ENCODE measurements around the gene LACTB.

The LACTB gene, protein sequence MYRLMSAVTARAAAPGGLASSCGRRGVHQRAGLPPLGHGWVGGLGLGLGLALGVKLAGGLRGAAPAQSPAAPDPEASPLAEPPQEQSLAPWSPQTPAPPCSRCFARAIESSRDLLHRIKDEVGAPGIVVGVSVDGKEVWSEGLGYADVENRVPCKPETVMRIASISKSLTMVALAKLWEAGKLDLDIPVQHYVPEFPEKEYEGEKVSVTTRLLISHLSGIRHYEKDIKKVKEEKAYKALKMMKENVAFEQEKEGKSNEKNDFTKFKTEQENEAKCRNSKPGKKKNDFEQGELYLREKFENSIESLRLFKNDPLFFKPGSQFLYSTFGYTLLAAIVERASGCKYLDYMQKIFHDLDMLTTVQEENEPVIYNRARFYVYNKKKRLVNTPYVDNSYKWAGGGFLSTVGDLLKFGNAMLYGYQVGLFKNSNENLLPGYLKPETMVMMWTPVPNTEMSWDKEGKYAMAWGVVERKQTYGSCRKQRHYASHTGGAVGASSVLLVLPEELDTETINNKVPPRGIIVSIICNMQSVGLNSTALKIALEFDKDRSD

DNA sequence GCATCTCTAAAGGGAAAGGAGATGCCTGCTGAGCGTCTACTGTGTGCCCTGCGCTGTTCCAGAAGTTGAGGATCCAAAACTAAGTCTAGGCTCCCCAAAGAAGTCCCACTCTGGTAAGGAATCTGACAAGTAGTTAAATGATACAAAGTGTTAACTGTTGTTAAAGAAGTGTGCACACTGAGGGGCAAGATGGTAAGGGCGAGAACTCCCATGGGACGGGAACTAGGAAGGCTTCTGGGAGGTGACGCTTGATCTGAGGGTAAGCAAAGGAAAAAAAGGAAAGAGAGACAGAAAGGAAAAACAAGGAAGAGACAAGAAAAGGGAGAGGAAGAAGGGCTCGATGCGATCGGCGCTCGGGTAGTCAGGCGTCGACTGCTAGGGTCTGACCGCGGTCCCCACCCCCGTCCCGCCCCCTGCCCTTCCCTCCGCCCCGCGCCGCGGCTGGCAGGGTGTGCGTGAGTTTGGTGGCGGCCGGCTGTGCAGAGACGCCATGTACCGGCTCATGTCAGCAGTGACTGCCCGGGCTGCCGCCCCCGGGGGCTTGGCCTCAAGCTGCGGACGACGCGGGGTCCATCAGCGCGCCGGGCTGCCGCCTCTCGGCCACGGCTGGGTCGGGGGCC is at the start of gene LACTB:
TSS of gene LACTB (plus strand) at position 480 of the 620 bp plus-strand sequence. CDS start at position 491, 11 bp downstream.
- TF ChIP-seq CTCF (IDR thresholded peaks at IDR 0.05; ENCODE audit: insufficient read depth, low read depth, low read length, missing control alignments) = no peak
- peak; percentile 93 for DNase-seq (ENCODE audit: low read depth)

DNA sequence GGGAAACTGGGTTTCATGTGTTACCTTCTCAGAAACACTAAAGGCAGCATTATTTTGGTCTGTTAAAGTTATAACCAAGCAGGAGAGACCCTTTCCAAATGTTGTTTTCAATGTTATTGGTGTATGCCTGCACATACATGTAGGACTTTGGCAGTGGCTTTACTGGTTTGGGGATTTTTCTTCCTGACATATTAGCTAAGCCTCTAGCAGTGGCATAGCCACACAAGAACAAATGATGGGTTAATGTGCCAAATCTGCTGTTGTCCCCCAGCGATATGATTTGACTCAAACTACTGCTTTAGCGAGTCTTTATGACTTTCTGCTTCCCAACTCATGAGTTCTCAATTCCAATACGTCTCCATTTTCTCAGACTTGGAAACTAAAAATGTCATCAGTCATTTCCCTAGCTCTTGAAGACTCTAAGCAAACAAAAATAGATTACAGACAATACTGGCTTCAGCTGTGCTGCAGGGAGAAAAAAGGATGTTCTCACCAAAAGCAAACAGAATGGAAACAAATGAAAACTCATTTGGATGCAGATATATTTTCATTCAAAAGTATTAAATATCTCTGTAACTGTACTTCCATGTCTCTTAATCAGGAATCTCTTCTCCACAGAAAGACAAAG is 49.5 kb upstream of the LACTB start:
- DNase-seq (ENCODE audit: low read depth) = no peak
- H3K4me3 ChIP-seq (ENCODE audit: low read depth, low read length) = no peak overlapping the region
- no peak for TF ChIP-seq CTCF (IDR thresholded peaks at IDR 0.05; ENCODE audit: insufficient read depth, low read depth, low read length, missing control alignments)

More for the DNA sequence above, at the start of gene LACTB:
- H3K4me3 ChIP-seq (ENCODE audit: low read depth, low read length) = peak within 1 kb of the TSS; percentile 80

DNA sequence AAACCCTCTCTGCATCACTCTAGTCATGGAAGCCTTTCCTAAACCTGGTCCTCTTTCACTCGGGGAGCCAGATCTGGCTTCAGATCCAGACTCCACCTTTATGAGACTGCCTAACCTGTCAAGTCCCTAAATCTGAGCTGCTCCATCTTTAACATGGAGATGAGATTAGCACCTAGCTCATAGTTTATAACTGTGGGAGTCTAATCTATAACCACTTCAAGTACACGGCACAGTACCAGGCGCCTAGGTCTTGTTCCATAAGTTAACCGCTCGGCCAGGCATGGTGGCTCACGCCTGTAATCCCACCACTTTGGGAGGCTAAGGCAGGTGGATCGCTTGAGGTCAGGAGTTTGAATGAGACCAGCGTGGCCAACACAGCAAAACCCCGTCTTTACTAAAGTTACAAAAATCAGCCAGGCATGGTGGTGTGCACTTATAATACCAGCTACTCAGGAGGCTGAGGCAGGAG is 48.8 kb upstream of the LACTB start:
- H3K4me3 ChIP-seq (ENCODE audit: low read depth, low read length) = no peak overlapping the region
- DNase-seq (ENCODE audit: low read depth) = no peak
- TF ChIP-seq CTCF (IDR thresholded peaks at IDR 0.05; ENCODE audit: insufficient read depth, low read depth, low read length, missing control alignments) = no peak

GRCh38 chr15:63073497-63074172 is 48.0 kb upstream of the LACTB start:
- no peak for DNase-seq (ENCODE audit: low read depth)
- no peak for TF ChIP-seq CTCF (IDR thresholded peaks at IDR 0.05; ENCODE audit: insufficient read depth, low read depth, low read length, missing control alignments)

GRCh38 chr15:63075015-63075983 is 46.4 kb upstream of the LACTB start:
- H3K4me3 ChIP-seq (ENCODE audit: low read depth, low read length) = peak overlapping the region; percentile 1; the same call in 1 of the 2 replicates
- TF ChIP-seq CTCF (IDR thresholded peaks at IDR 0.05; ENCODE audit: insufficient read depth, low read depth, low read length, missing control alignments) = no peak
- peak; percentile 87 for DNase-seq (ENCODE audit: low read depth)

More at GRCh38 chr15:63073497-63074172, 48.0 kb upstream of the LACTB start:
- H3K4me3 ChIP-seq (ENCODE audit: low read depth, low read length) = no peak overlapping the region
